CD4-positive, alpha-beta T cell treated with Interleukin-15 for 1 hour (primary cell): ENCODE results near the gene ASTN2.

Experiments used
- DNase-seq: peaks from one replicate; pipeline ENCODE4 v3.0.0-alpha.2; 2020

ASTN2 gene

GRCh38 chr9:116546711-116547581, 867.9 kb downstream of the ASTN2 start:
- DNase-seq: no peak

GRCh38 chr9:116544896-116545295, 870.0 kb downstream of the ASTN2 start:
- DNase-seq: no peak

- DNase-seq: no peak
Observed at GRCh38 chr9:116543731-116544400, 871.0 kb downstream of the ASTN2 start.

GRCh38 chr9:116541402-116541801, 873.5 kb downstream of the ASTN2 start:
- DNase-seq: no peak

GRCh38 chr9:116539549-116539948, 875.3 kb downstream of the ASTN2 start:
- no peak for DNase-seq

- no peak for DNase-seq
Observed at GRCh38 chr9:116525611-116526010, 889.2 kb downstream of the ASTN2 start.

- no peak for DNase-seq
Observed at GRCh38 chr9:116524778-116525470, 889.9 kb downstream of the ASTN2 start.

GRCh38 chr9:116520218-116520617, 894.6 kb downstream of the ASTN2 start:
- no peak for DNase-seq

GRCh38 chr9:116516456-116516855, 898.4 kb downstream of the ASTN2 start:
- no peak for DNase-seq

- no peak for DNase-seq
Observed at GRCh38 chr9:116515541-116515940, 899.3 kb downstream of the ASTN2 start.

GRCh38 chr9:116506685-116507084, 908.2 kb downstream of the ASTN2 start:
- no peak for DNase-seq

- DNase-seq: no peak
Observed at GRCh38 chr9:116504893-116505480, 909.9 kb downstream of the ASTN2 start.

- no peak for DNase-seq
Observed at GRCh38 chr9:116504081-116504480, 910.8 kb downstream of the ASTN2 start.

- no peak for DNase-seq
Observed at GRCh38 chr9:116502746-116503145, 912.1 kb downstream of the ASTN2 start.

GRCh38 chr9:116501871-116502270, 913.0 kb downstream of the ASTN2 start:
- no peak for DNase-seq

- no peak for DNase-seq
Observed at GRCh38 chr9:116499986-116500871, 914.6 kb downstream of the ASTN2 start.

GRCh38 chr9:116499434-116499833, 915.4 kb downstream of the ASTN2 start:
- no peak for DNase-seq

- no peak for DNase-seq
Observed at GRCh38 chr9:116497095-116497890, 917.6 kb downstream of the ASTN2 start.

- no peak for DNase-seq
Observed at GRCh38 chr9:116496167-116496566, 918.7 kb downstream of the ASTN2 start.

- DNase-seq: no peak
Observed at GRCh38 chr9:116495725-116496124, 919.1 kb downstream of the ASTN2 start.
